ENCODE data around the gene AIG1. TPM values are rescaled to one million over a fixed set of nuclear protein-coding genes. Genes with fewer than 3 reads are reported as not detected.
"Not testable (repeated sequence)": the region's sequence is repeated elsewhere in the genome, so short reads cannot be mapped to it uniquely, and the experiment has no call there.

Gene AIG1
- polyA plus RNA-seq, 1 donor from 2014 or later, result 23.2 TPM

DNA sequence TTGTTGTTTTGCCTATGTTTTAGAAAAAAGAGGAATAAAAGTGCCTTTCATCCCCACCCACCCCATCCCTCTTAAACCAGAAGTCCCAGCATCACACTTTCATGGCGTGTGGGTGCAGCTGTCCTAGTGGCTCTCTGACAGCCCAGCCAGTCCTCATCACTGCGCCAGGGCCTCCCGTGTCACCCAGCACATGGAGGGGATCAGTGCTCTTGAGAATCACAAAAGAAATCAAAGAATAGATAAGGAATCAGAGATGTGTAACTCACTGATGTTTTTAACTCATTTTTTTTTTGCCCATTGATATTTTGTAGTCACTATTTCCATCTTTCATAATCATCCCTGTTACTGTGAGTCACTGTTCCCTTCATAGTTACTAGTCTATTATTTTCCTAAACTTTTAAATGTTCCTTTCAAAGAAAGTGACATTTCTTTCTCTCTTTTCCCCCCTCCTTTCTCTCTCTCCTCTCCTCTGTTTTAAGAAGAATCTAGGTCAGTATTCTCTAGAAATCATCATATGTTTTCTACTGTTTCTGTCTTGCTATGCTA, 78.6 kb downstream of the AIG1 start:
- H3K9me3 ChIP-seq (ENCODE audit: low read length), result no peaks in the 10 kb centered on the region
- no peaks in the 10 kb centered on the region for H3F3A ChIP-seq (ENCODE audit: insufficient read depth, low read length, poor library complexity, severe bottlenecking)
- no peak overlapping the region for H3K27ac ChIP-seq (ENCODE audit: low read length)
- no peaks in the 10 kb centered on the region for H3K79me2 ChIP-seq (replicated peaks; ENCODE audit: insufficient read depth, low read length)
- no peak overlapping the region for H3K4me3 ChIP-seq (ENCODE audit: low read length)
- TF ChIP-seq POLR2AphosphoS5 (IDR thresholded peaks at IDR 0.05) (no peak), EP300 (conservative IDR thresholded peaks at IDR 0.05; ENCODE audit: poor library complexity, severe bottlenecking) (no peak)
- no peaks in the 10 kb centered on the region for H3K27me3 ChIP-seq (ENCODE audit: insufficient read depth, low read depth, low read length)
- H4K20me1 ChIP-seq (ENCODE audit: insufficient read depth), result no peaks in the 10 kb centered on the region
- no peak overlapping the region for H3K4me2 ChIP-seq (ENCODE audit: low read length)
- no peak overlapping the region for H3K9ac ChIP-seq (ENCODE audit: low read length)
- H2AFZ ChIP-seq (ENCODE audit: low read depth, low read length), result no peak overlapping the region
- H3K9me2 ChIP-seq (ENCODE audit: insufficient read depth, low read length), result no peaks in the 10 kb centered on the region
- H3K36me3 ChIP-seq (ENCODE audit: insufficient read depth, low read length), result no peaks in the 10 kb centered on the region

DNA sequence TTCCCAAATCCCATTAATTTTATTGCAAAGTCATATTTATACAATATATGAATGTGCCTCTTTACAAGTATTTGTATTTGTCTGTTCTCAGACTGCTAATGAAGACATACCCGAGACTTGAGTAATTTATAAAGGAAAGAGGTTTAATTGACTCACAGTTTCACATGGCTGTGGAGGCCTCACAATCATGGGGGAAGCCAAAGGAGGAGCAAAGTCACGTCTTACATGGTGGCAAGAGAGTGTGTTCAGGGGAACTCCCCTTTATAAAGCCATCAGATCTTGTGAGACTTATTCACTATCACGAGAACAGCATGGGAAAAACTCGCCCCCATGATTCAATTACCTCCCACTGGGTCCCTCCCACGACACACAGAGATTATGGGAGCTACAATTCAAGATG, 79.2 kb downstream of the AIG1 start:
- H3K9me2 ChIP-seq (ENCODE audit: insufficient read depth, low read length); H3K36me3 ChIP-seq (ENCODE audit: insufficient read depth, low read length); H3K4me2 ChIP-seq (ENCODE audit: low read length): not testable (repeated sequence)

DNA sequence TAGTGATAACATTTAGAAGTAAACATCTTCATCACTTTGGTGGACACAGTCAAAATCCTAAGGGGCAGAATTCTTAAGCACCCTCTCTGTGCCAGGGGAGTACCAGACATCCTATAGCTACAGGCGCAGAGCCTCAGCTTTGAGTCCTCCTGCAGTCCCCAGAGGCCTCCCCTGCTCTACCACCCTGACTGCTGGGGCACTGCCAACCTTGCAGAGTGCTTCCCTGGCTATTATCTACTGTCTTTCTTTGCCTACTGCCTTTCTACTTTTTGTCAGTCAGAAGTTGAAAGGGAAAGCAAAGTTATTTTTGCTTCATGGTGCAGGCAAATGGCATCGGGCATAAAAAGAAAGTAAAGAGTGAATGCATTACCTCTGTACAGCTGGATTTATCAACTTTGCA, 80.1 kb downstream of the AIG1 start:
- no peak overlapping the region for H3K4me3 ChIP-seq (ENCODE audit: low read length)
- no peaks in the 10 kb centered on the region for H3K36me3 ChIP-seq (ENCODE audit: insufficient read depth, low read length)
- H3K9ac ChIP-seq (ENCODE audit: low read length), result no peak overlapping the region
- TF ChIP-seq, protein P1, sequence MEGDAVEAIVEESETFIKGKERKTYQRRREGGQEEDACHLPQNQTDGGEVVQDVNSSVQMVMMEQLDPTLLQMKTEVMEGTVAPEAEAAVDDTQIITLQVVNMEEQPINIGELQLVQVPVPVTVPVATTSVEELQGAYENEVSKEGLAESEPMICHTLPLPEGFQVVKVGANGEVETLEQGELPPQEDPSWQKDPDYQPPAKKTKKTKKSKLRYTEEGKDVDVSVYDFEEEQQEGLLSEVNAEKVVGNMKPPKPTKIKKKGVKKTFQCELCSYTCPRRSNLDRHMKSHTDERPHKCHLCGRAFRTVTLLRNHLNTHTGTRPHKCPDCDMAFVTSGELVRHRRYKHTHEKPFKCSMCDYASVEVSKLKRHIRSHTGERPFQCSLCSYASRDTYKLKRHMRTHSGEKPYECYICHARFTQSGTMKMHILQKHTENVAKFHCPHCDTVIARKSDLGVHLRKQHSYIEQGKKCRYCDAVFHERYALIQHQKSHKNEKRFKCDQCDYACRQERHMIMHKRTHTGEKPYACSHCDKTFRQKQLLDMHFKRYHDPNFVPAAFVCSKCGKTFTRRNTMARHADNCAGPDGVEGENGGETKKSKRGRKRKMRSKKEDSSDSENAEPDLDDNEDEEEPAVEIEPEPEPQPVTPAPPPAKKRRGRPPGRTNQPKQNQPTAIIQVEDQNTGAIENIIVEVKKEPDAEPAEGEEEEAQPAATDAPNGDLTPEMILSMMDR (IDR thresholded peaks at IDR 0.05; ENCODE audit: poor library complexity, severe bottlenecking), result no peak
- TF ChIP-seq MXI1 (conservative IDR thresholded peaks at IDR 0.05; ENCODE audit: poor library complexity, severe bottlenecking) (no peak), SMC3 (conservative IDR thresholded peaks at IDR 0.05; ENCODE audit: poor library complexity) (no peak), EP300 (conservative IDR thresholded peaks at IDR 0.05; ENCODE audit: poor library complexity, severe bottlenecking) (no peak), POLR2AphosphoS5 (IDR thresholded peaks at IDR 0.05) (no peak), TAF1 (IDR thresholded peaks at IDR 0.05; ENCODE audit: low read depth) (no peak)
- no peaks in the 10 kb centered on the region for H3K27me3 ChIP-seq (ENCODE audit: insufficient read depth, low read depth, low read length)
- no peaks in the 10 kb centered on the region for H4K20me1 ChIP-seq (ENCODE audit: insufficient read depth)
- H2AFZ ChIP-seq (ENCODE audit: low read depth, low read length), result no peak overlapping the region
- H3K4me2 ChIP-seq (ENCODE audit: low read length), result no peak overlapping the region
- H3K79me2 ChIP-seq (replicated peaks; ENCODE audit: insufficient read depth, low read length), result no peaks in the 10 kb centered on the region
- H3K9me2 ChIP-seq (ENCODE audit: insufficient read depth, low read length), result no peaks in the 10 kb centered on the region
- no peaks in the 10 kb centered on the region for H3F3A ChIP-seq (ENCODE audit: insufficient read depth, low read length, poor library complexity, severe bottlenecking)
- H3K9me3 ChIP-seq (ENCODE audit: low read length), result no peaks in the 10 kb centered on the region
- no peak overlapping the region for H3K27ac ChIP-seq (ENCODE audit: low read length)

More for the DNA sequence above, 79.2 kb downstream of the AIG1 start:
- not testable (repeated sequence) for H3F3A ChIP-seq (ENCODE audit: insufficient read depth, low read length, poor library complexity, severe bottlenecking); H3K27ac ChIP-seq (ENCODE audit: low read length); H3K27me3 ChIP-seq (ENCODE audit: insufficient read depth, low read depth, low read length); H2AFZ ChIP-seq (ENCODE audit: low read depth, low read length); H3K4me3 ChIP-seq (ENCODE audit: low read length); H3K79me2 ChIP-seq (replicated peaks; ENCODE audit: insufficient read depth, low read length); H4K20me1 ChIP-seq (ENCODE audit: insufficient read depth); H3K9ac ChIP-seq (ENCODE audit: low read length); H3K9me3 ChIP-seq (ENCODE audit: low read length)

DNA sequence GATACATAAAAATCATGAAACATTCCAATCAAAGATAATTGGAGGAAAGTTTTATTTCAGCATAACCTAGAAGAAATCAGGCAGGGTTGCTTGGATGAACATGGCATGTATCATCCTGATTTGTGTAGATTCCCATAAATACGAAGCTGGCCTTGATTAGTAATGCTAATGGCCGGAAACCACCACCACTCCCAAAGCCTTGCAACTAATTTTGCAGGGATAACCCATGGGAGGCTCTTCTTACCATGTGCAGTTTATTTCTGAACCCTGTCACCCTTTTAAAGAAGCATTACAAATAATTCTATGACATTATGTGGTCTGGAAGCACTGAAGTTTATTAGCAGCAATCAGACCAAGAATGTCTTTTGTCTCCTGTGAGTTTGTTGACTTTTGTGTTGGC, 80.8 kb downstream of the AIG1 start:
- no peak overlapping the region for H2AFZ ChIP-seq (ENCODE audit: low read depth, low read length)
- no peaks in the 10 kb centered on the region for H3K27me3 ChIP-seq (ENCODE audit: insufficient read depth, low read depth, low read length)
- no peaks in the 10 kb centered on the region for H4K20me1 ChIP-seq (ENCODE audit: insufficient read depth)
- H3K36me3 ChIP-seq (ENCODE audit: insufficient read depth, low read length), result no peaks in the 10 kb centered on the region
- no peak overlapping the region for H3K4me2 ChIP-seq (ENCODE audit: low read length)
- H3K9me3 ChIP-seq (ENCODE audit: low read length), result no peaks in the 10 kb centered on the region
- no peak overlapping the region for H3K9ac ChIP-seq (ENCODE audit: low read length)
- no peaks in the 10 kb centered on the region for H3F3A ChIP-seq (ENCODE audit: insufficient read depth, low read length, poor library complexity, severe bottlenecking)
- no peaks in the 10 kb centered on the region for H3K79me2 ChIP-seq (replicated peaks; ENCODE audit: insufficient read depth, low read length)
- no peak for TF ChIP-seq RAD21 (conservative IDR thresholded peaks at IDR 0.05)
- no peak for TF ChIP-seq EZH2 (IDR thresholded peaks at IDR 0.05; ENCODE audit: borderline replicate concordance, insufficient read depth, low read length, poor library complexity, severe bottlenecking)
- no peak for TF ChIP-seq EP300 (conservative IDR thresholded peaks at IDR 0.05; ENCODE audit: poor library complexity, severe bottlenecking)
- TF ChIP-seq, protein P2, sequence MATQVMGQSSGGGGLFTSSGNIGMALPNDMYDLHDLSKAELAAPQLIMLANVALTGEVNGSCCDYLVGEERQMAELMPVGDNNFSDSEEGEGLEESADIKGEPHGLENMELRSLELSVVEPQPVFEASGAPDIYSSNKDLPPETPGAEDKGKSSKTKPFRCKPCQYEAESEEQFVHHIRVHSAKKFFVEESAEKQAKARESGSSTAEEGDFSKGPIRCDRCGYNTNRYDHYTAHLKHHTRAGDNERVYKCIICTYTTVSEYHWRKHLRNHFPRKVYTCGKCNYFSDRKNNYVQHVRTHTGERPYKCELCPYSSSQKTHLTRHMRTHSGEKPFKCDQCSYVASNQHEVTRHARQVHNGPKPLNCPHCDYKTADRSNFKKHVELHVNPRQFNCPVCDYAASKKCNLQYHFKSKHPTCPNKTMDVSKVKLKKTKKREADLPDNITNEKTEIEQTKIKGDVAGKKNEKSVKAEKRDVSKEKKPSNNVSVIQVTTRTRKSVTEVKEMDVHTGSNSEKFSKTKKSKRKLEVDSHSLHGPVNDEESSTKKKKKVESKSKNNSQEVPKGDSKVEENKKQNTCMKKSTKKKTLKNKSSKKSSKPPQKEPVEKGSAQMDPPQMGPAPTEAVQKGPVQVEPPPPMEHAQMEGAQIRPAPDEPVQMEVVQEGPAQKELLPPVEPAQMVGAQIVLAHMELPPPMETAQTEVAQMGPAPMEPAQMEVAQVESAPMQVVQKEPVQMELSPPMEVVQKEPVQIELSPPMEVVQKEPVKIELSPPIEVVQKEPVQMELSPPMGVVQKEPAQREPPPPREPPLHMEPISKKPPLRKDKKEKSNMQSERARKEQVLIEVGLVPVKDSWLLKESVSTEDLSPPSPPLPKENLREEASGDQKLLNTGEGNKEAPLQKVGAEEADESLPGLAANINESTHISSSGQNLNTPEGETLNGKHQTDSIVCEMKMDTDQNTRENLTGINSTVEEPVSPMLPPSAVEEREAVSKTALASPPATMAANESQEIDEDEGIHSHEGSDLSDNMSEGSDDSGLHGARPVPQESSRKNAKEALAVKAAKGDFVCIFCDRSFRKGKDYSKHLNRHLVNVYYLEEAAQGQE (IDR thresholded peaks at IDR 0.05; ENCODE audit: borderline replicate concordance), result no peak
- no peak for TF ChIP-seq MXI1 (conservative IDR thresholded peaks at IDR 0.05; ENCODE audit: poor library complexity, severe bottlenecking)
- no peak for TF ChIP-seq SMC3 (conservative IDR thresholded peaks at IDR 0.05; ENCODE audit: poor library complexity)
- TF ChIP-seq TAF1 (IDR thresholded peaks at IDR 0.05; ENCODE audit: low read depth), result no peak
- TF ChIP-seq, protein P1 (IDR thresholded peaks at IDR 0.05; ENCODE audit: poor library complexity, severe bottlenecking), result no peak
- TF ChIP-seq POLR2AphosphoS5 (IDR thresholded peaks at IDR 0.05), result no peak
- no peak overlapping the region for H3K4me3 ChIP-seq (ENCODE audit: low read length)
- H3K9me2 ChIP-seq (ENCODE audit: insufficient read depth, low read length), result no peaks in the 10 kb centered on the region
- no peak overlapping the region for H3K27ac ChIP-seq (ENCODE audit: low read length)
